Bronchus fibroblast of lung (primary cell): ENCODE measurements around the gene PROK2. TPM values are rescaled to one million over a fixed set of nuclear protein-coding genes. Genes with fewer than 3 reads are reported as not detected.

Experiments
- total RNA-seq: library from RNA; depleted of rRNA; stranded (reverse); fragments of >200 nt; gene quantifications from 2 replicates; pipeline ENCODE4 v1.2.3, GENCODE V29; 2015

Gene PROK2, protein sequence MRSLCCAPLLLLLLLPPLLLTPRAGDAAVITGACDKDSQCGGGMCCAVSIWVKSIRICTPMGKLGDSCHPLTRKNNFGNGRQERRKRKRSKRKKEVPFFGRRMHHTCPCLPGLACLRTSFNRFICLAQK
- not detected in 2 replicates for total RNA-seq

DNA sequence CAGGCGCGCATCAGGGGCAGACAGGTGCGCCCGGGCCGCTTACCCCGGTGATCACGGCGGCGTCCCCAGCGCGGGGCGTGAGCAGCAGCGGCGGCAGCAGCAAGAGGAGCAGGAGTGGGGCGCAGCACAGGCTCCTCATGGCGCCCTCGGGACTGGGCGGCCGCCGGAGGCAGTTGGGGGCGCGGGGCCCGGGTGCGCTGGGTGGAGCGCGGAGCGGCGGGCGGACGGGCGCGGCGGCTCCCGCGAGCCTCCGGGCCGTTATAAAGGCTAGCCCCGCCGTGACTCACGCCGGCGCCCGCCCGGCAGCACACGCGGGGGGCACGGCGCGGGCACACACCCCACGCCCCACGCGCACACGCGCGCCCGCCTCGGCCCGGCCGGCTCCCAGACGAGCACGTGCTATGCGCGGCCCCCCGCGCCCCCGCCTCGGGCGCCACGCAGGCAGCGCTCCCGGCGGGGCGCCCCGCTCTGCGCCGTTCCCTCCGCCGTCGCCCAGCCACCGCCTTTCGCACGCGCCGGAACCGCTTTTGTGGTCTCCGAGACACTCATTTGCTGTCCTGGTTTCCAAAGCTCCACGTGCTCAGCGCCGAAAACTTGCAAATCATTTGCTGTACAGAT, at the start of gene PROK2:
Gene PROK2, minus strand, starts transcription at position 235 of the 618 bp plus-strand sequence. Its CDS starts 96 bp downstream, at position 139.

DNA sequence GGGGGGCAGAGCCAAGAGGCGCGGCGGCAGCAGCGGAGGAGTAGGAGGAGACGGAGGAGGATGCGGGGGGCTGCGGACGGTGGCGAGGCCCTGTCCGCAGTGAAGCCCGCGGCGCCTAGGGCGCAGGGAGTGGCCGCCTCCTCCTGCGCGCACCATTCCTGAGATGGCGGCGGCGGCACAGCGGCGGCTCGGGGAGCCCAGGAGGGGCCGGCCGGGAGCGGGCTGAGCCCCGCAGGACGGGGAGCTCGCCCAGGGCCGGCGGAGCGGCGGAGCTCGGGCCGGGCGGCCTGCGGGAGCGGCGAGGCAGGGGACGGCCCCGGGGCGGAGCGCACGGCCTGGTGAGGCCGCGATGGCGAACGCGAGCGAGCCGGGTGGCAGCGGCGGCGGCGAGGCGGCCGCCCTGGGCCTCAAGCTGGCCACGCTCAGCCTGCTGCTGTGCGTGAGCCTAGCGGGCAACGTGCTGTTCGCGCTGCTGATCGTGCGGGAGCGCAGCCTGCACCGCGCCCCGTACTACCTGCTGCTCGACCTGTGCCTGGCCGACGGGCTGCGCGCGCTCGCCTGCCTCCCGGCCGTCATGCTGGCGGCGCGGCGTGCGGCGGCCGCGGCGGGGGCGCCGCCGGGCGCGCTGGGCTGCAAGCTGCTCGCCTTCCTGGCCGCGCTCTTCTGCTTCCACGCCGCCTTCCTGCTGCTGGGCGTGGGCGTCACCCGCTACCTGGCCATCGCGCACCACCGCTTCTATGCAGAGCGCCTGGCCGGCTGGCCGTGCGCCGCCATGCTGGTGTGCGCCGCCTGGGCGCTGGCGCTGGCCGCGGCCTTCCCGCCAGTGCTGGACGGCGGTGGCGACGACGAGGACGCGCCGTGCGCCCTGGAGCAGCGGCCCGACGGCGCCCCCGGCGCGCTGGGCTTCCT, 31.0 kb downstream of the PROK2 start, which contains the start of gene GPR27:
Gene GPR27, plus strand, starts transcription at position 155 of the 909 bp plus-strand sequence. Its CDS starts 195 bp downstream, at position 350.

DNA sequence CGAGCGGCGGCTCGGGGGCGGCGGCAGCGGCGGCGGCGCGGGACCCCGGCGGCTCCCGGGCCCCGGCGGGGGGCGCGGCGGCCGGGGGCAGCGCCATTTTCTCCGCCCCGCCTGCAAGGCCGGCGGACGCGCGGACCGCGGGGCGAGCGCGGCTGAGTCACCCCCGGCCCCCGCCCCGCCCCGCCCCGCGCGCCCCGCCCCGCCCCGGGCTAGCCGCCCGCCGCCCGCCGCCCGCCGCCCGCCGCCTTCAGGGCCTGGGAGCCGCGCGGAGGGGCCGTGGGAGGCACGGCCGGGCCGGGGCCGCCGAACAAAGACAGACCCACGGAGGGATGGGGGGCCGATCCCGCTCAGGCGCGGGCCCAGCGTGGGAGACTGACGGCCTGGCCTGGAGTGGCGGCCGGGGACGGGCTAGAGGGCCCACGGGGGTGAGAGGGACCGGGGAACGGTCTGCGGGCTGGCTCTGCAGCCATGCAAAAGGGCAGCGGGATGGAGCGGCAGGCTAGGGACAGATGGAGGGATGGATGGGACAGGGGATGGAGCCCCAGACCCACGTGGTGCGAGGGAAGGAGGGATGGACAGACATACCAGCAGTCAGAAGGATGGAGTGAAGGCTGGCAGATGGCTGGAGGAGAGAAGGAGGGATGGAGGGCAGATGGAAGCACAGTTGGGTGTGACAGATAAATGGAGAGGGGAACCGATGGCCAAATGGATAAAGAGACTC, 59.5 kb downstream of the PROK2 start, which contains the start of gene EIF4E3:
Gene EIF4E3, minus strand, starts transcription at position 132 of the 721 bp plus-strand sequence. Its CDS starts 35 bp downstream, at position 97.

Other genes with a start within 250 kb of the PROK2 start
- 47.7 and 48.9 TPM in 2 replicates for gene FOXP1, start 201.4 kb downstream of the PROK2 start, total RNA-seq
- gene EIF4E3, start 59.7 kb downstream of the PROK2 start, total RNA-seq: 1.6 and 1.8 TPM in 2 replicates
- not detected in 2 replicates for gene GPR27, start 31.3 kb downstream of the PROK2 start, total RNA-seq